NB4 (cell line): ENCODE measurements around the gene CFAP45.

Experiments
- POLR2A ChIP-seq: IDR thresholded peaks from 2 replicates; pipeline ENCODE4 v1.6.1; 2011; ENCODE audit warnings: mild to moderate bottlenecking; ENCODE audit not compliant: insufficient read length; ENCODE audit errors: extremely low read depth
- TF ChIP-seq, protein P1 (sequence below): IDR thresholded peaks from one replicate; pipeline ENCODE4 v1.5.1; 2012; ENCODE audit warnings: low read depth, low read length
- TF ChIP-seq, protein P2 (sequence below): IDR thresholded peaks from 2 replicates; pipeline ENCODE4 v1.6.1; 2011; ENCODE audit warnings: low read depth, low read length

DNA sequence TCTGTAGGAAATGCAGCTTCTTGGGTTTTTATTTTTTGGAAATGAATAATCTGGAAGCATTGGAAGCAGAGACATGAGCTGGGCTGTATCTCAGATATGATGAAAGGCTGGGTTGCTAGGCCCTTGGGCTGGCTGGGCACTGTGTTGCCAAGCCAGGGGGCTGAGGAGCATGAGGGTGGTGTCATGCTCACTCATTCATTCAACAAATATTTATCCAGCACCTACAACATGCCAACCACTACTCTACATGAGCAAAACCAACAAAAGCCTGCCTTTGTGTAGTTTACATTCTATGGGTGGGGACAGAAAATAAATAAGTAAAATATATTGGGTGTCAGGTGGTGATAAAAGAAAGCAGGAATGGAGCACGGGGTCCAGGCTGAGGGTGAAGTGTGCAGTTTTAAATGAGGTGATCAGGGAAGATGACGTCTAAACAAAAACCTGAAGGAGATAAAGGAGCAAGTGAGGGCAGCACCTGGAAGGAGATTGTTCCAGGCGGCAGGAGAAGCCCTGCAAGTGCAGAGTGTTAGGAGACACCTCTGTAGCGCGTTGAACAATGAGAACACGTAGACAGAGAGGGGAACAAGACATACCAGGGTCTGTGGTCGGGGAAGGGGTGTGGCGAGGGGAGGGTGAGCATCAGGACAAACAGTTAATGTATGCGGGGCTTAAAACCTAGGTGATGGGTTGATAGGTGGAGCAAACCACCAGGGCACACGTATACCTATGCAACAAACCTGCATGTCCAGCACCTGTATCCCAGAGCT, 14.5 kb upstream of the CFAP45 start:
- TF ChIP-seq, protein P1, sequence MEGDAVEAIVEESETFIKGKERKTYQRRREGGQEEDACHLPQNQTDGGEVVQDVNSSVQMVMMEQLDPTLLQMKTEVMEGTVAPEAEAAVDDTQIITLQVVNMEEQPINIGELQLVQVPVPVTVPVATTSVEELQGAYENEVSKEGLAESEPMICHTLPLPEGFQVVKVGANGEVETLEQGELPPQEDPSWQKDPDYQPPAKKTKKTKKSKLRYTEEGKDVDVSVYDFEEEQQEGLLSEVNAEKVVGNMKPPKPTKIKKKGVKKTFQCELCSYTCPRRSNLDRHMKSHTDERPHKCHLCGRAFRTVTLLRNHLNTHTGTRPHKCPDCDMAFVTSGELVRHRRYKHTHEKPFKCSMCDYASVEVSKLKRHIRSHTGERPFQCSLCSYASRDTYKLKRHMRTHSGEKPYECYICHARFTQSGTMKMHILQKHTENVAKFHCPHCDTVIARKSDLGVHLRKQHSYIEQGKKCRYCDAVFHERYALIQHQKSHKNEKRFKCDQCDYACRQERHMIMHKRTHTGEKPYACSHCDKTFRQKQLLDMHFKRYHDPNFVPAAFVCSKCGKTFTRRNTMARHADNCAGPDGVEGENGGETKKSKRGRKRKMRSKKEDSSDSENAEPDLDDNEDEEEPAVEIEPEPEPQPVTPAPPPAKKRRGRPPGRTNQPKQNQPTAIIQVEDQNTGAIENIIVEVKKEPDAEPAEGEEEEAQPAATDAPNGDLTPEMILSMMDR = no peak
- TF ChIP-seq, protein P2, sequence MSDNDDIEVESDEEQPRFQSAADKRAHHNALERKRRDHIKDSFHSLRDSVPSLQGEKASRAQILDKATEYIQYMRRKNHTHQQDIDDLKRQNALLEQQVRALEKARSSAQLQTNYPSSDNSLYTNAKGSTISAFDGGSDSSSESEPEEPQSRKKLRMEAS = no peak
- TF ChIP-seq POLR2A = no peak
